Osteoblast (primary cell): ENCODE data around the gene PKD1L1. TPM values are rescaled to one million over a fixed set of nuclear protein-coding genes. Genes with fewer than 3 reads are reported as not detected.

Experiments
- DNase-seq: peaks from one replicate; pipeline ENCODE4 v3.0.0; 2011; ENCODE audit warnings: low spot score, mixed read lengths; ENCODE audit not compliant: insufficient read length; ENCODE audit errors: missing footprints
- H2AFZ ChIP-seq: 2 replicates; pipeline ENCODE4 v1.6.0; 2011; ENCODE audit warnings: mild to moderate bottlenecking, low read length
- H3K27ac ChIP-seq: 2 replicates; pipeline ENCODE4 v1.5.1; 2011; ENCODE audit warnings: mild to moderate bottlenecking, low read depth, low read length, moderate library complexity
- H3K27me3 ChIP-seq: 2 replicates; pipeline ENCODE4 v1.6.0; 2012; ENCODE audit warnings: mild to moderate bottlenecking, control low read depth, inconsistent platforms, low read length, moderate library complexity; ENCODE audit not compliant: insufficient read depth
- H3K36me3 ChIP-seq: 2 replicates; pipeline ENCODE4 v1.5.1; 2011; ENCODE audit warnings: mild to moderate bottlenecking, low read length, control low read depth, moderate library complexity; ENCODE audit not compliant: insufficient read depth
- H3K4me1 ChIP-seq: 2 replicates; pipeline ENCODE4 v1.5.1; 2011; ENCODE audit warnings: mild to moderate bottlenecking, low read length, control low read depth, moderate library complexity; ENCODE audit not compliant: insufficient read depth
- H3K4me2 ChIP-seq: 2 replicates; pipeline ENCODE4 v1.6.0; 2011; ENCODE audit warnings: mild to moderate bottlenecking, low read length; ENCODE audit not compliant: insufficient read depth
- H3K4me3 ChIP-seq: fragments of 200-600 bp; sonication (generic); 3 replicates; pipeline ENCODE4 v1.5.1; 2012; ENCODE audit warnings: mild to moderate bottlenecking, low read length, inconsistent platforms; ENCODE audit not compliant: insufficient read depth
- H3K79me2 ChIP-seq: 2 replicates; pipeline ENCODE4 v1.6.0; 2012; ENCODE audit warnings: mild to moderate bottlenecking, low read length, control low read depth, inconsistent platforms; ENCODE audit not compliant: insufficient read depth
- H3K9me3 ChIP-seq: 2 replicates; pipeline ENCODE4 v1.5.1; 2011; ENCODE audit warnings: low read depth, low read length, control low read depth
- H4K20me1 ChIP-seq: 2 replicates; pipeline ENCODE4 v1.6.0; 2012; ENCODE audit warnings: mild to moderate bottlenecking, low read length, control low read depth; ENCODE audit not compliant: insufficient read depth
- CTCF ChIP-seq: IDR thresholded peaks from 2 replicates; pipeline ENCODE4 v1.5.1; 2011; ENCODE audit warnings: mild to moderate bottlenecking, low read depth, low read length, moderate library complexity; ENCODE audit errors: extremely low read depth
- total RNA-seq: library from RNA; depleted of rRNA; stranded (reverse); fragments of >200 nt; gene quantifications from 2 replicates; pipeline ENCODE4 v1.2.3, GENCODE V29; 2012

The PKD1L1 gene
- total RNA-seq, 1 donor, result under 0.01 TPM

- Histone ChIP-seq H3K36me3 (no peaks in the 10 kb centered on the region), H3K27me3 (no peaks in the 10 kb centered on the region), H2AFZ (no peak overlapping the region), H3K27ac (no peak overlapping the region), H3K4me3 (no peak overlapping the region), H3K79me2 (no peaks in the 10 kb centered on the region), H3K4me1 (peaks cover 29% of the 10 kb centered on the region), H4K20me1 (no peaks in the 10 kb centered on the region), H3K4me2 (no peak overlapping the region), H3K9me3 (no peaks in the 10 kb centered on the region)
- no peak for TF ChIP-seq CTCF
- no peak for DNase-seq
Observed at GRCh38 chr7:47936323-47936722, 11.9 kb downstream of the PKD1L1 start.

GRCh38 chr7:47935336-47935735 lies 12.9 kb downstream of the PKD1L1 start:
- TF ChIP-seq CTCF, result no peak
- Histone ChIP-seq H3K4me2 (no peak overlapping the region), H3K27ac (no peak overlapping the region), H3K4me1 (peaks cover 25% of the 10 kb centered on the region), H3K79me2 (no peaks in the 10 kb centered on the region), H4K20me1 (no peaks in the 10 kb centered on the region), H3K9me3 (no peaks in the 10 kb centered on the region), H3K36me3 (no peaks in the 10 kb centered on the region), H3K4me3 (no peak overlapping the region), H3K27me3 (no peaks in the 10 kb centered on the region), H2AFZ (no peak overlapping the region)
- DNase-seq, result no peak

- Histone ChIP-seq H3K79me2 (no peaks in the 10 kb centered on the region), H3K4me3 (no peak overlapping the region), H3K27me3 (no peaks in the 10 kb centered on the region), H3K27ac (no peak overlapping the region), H3K9me3 (no peaks in the 10 kb centered on the region), H3K4me1 (peaks cover 21% of the 10 kb centered on the region), H4K20me1 (no peaks in the 10 kb centered on the region), H3K4me2 (no peak overlapping the region), H3K36me3 (no peaks in the 10 kb centered on the region), H2AFZ (no peak overlapping the region)
- no peak for TF ChIP-seq CTCF
- DNase-seq, result no peak
Observed at GRCh38 chr7:47934831-47935230, 13.4 kb downstream of the PKD1L1 start.

GRCh38 chr7:47933215-47933614 lies 15.1 kb downstream of the PKD1L1 start:
- Histone ChIP-seq H3K27me3 (no peaks in the 10 kb centered on the region), H3K27ac (no peak overlapping the region), H3K4me1 (peaks cover 21% of the 10 kb centered on the region), H3K4me2 (no peak overlapping the region), H3K4me3 (no peak overlapping the region), H2AFZ (no peak overlapping the region), H4K20me1 (no peaks in the 10 kb centered on the region), H3K79me2 (no peaks in the 10 kb centered on the region), H3K36me3 (no peaks in the 10 kb centered on the region), H3K9me3 (no peaks in the 10 kb centered on the region)
- no peak for TF ChIP-seq CTCF
- no peak for DNase-seq
